ENCODE data around the gene MIR17HG. TPM values are rescaled to one million over a fixed set of nuclear protein-coding genes. Genes with fewer than 3 reads are reported as not detected.

Gene MIR17HG
- total and polyA plus RNA-seq, 7 donors, result 0.24 to 5.2 (median 0.92) TPM

DNA sequence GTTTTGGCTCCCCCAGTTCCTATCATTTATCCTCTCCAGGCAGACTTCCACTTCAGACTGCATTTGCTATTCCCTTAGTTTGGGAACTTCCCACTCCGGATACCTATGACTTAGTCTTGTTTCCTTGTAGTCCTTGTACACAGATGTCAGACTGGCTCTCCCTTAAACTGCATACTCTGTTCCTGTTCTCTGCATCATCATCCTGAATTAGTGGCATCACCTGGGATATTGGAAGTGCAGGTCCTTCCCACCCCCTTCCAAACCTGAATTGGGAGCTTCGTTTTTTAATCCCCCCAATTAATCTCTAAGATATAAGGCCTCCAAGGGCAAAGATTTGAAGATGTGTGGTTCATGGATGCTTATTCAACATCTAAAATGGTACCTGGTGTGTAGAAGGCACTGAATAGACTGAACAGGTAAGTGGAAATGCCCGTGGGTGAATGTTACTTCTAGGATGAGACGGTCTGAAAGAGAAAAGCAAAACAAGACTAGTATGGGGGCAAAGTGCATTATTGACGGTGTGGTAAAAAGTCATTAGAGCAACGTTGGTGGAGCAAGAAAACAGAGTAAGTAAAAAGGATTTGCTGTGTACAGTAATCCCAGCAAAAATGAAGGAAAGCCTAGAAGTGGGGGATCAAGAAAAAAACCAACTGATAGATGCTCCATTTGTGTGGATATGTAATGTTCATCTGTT lies 9.6 kb downstream of the MIR17HG start:
- ATAC-seq (no peak), DNase-seq (no peak)
- 75 to 80% (median 77%) methylated on average over 6 of the region's 6 CpGs for WGBS, 3 donors
- Histone ChIP-seq H3K4me3 (no peak overlapping the region), H3K27ac (no peak overlapping the region), H3K36me3 (ENCODE audit: insufficient read depth in 1 of 2, low read depth in 1 of 2) (peaks cover 8 to 61% of the 10 kb centered on the region in 2 donors), H3K9me3 (no peaks in the 10 kb centered on the region), H3K4me1 (peaks cover 6% of the 10 kb centered on the region), H3K27me3 (ENCODE audit: insufficient read depth in 3 of 3, low read length in 2 of 3) (no peaks in the 10 kb centered on the region)
- intact Hi-C loops (cut with DNase I), result no loop called here
- TF ChIP-seq, protein P1, sequence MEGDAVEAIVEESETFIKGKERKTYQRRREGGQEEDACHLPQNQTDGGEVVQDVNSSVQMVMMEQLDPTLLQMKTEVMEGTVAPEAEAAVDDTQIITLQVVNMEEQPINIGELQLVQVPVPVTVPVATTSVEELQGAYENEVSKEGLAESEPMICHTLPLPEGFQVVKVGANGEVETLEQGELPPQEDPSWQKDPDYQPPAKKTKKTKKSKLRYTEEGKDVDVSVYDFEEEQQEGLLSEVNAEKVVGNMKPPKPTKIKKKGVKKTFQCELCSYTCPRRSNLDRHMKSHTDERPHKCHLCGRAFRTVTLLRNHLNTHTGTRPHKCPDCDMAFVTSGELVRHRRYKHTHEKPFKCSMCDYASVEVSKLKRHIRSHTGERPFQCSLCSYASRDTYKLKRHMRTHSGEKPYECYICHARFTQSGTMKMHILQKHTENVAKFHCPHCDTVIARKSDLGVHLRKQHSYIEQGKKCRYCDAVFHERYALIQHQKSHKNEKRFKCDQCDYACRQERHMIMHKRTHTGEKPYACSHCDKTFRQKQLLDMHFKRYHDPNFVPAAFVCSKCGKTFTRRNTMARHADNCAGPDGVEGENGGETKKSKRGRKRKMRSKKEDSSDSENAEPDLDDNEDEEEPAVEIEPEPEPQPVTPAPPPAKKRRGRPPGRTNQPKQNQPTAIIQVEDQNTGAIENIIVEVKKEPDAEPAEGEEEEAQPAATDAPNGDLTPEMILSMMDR (IDR thresholded peaks at IDR 0.05), result no peak

DNA sequence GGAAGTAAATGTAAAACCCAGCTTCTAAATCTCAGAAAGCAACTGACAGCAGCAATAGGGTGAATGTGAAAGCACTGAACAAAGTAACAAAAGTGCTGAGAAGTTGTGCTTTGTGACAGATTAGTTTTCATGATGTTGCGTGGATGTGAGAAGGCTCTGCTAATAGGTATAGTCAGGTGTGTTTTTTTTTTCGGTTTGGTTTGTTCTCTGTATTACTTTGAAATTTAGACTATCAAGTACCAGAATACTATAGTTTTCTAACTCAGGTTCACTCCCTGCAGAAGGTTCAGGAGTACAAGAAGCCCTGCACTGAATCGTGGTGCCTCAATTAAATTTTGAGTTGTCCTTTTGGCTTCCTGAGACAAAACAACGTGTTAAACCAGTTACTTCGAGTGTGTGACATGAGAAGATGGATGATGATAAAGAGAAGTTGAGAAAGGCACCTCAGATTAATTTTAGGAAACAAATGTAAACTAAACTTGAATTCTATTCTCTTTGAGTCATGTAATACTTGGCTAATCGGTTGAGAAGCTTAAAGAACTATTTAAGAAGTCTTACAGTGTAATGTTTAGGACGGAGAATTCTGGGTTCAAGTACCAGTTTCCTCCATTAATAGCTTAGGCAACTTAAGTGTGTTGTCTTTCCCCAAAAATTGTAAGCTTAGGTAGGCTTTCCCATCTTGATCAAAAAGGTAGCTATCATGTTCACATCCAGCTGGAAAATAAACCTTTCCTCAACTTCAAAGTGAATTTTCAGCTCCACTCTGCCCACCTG lies 10.3 kb downstream of the MIR17HG start:
- intact Hi-C loops (cut with DNase I), result no loop called here
- DNase-seq, result no peak
- 73 to 75% (median 73%) methylated on average over 7 of the region's 7 CpGs for WGBS, 3 donors
- Histone ChIP-seq H3K27ac (no peak overlapping the region), H3K9me3 (no peaks in the 10 kb centered on the region), H3K4me3 (no peak overlapping the region), H3K27me3 (ENCODE audit: insufficient read depth in 3 of 3, low read length in 2 of 3) (no peaks in the 10 kb centered on the region), H3K36me3 (ENCODE audit: insufficient read depth in 1 of 2, low read depth in 1 of 2) (peaks cover 8 to 54% of the 10 kb centered on the region in 2 donors), H3K4me1 (peaks cover 6% of the 10 kb centered on the region)
- TF ChIP-seq, protein P1 (IDR thresholded peaks at IDR 0.05), result no peak
- ATAC-seq, result no peak

GRCh38 chr13:91358387-91358782 lies 10.9 kb downstream of the MIR17HG start:
- Histone ChIP-seq H3K27me3 (ENCODE audit: insufficient read depth in 3 of 3, low read length in 2 of 3) (no peaks in the 10 kb centered on the region), H3K27ac (no peak overlapping the region), H3K9me3 (no peaks in the 10 kb centered on the region), H3K4me1 (peaks cover 2% of the 10 kb centered on the region), H3K36me3 (ENCODE audit: insufficient read depth in 1 of 2, low read depth in 1 of 2) (peaks cover 8 to 48% of the 10 kb centered on the region in 2 donors), H3K4me3 (no peak overlapping the region)
- DNase-seq (no peak), ATAC-seq (no peak)
- WGBS, 3 donors, result 55 to 80% (median 68%) methylated on average over 2 of the region's 2 CpGs
- intact Hi-C loops (cut with DNase I), result no loop called here
- TF ChIP-seq, protein P1 (IDR thresholded peaks at IDR 0.05), result no peak

DNA sequence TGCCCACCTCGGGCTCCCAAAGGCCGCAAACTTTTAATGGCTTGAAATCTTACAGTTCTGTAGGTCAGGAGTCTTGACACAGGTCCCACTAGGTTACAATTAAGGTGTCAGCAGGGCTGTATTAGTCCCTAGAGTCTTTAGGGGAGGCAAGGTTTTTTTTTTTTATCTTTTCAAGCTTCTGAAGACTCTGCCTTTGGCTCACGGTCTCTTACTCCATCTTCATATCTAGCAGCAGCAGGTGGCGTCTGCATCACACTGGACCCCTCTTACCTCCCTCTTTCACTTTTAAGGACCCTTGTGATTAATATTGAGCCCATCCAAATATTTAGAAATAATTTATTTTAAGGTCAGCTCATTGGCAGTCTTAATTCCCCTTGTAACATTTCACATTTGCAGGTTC lies 11.6 kb downstream of the MIR17HG start:
- DNase-seq, result no peak
- 80 to 84% (median 82%) methylated on average over 4 of the region's 4 CpGs for WGBS, 3 donors
- Histone ChIP-seq H3K27ac (no peak overlapping the region), H3K27me3 (ENCODE audit: insufficient read depth in 3 of 3, low read length in 2 of 3) (no peaks in the 10 kb centered on the region), H3K9me3 (no peaks in the 10 kb centered on the region), H3K4me1 (no peaks in the 10 kb centered on the region), H3K36me3 (ENCODE audit: insufficient read depth in 1 of 2, low read depth in 1 of 2) (peaks cover 4 to 41% of the 10 kb centered on the region in 2 donors), H3K4me3 (no peak overlapping the region)
- intact Hi-C loops (cut with DNase I), result no loop called here
- TF ChIP-seq, protein P1 (IDR thresholded peaks at IDR 0.05), result no peak
- no peak for ATAC-seq

Data from psoas muscle (tissue), 8 donors.